ENCODE results near the gene LGALS7. TPM values are rescaled to one million over a fixed set of nuclear protein-coding genes. Genes with fewer than 3 reads are reported as not detected.

Gene LGALS7
- total and polyA plus RNA-seq, 2 of the 4 experiments (the other 2 are of a cell fraction): not detected

DNA sequence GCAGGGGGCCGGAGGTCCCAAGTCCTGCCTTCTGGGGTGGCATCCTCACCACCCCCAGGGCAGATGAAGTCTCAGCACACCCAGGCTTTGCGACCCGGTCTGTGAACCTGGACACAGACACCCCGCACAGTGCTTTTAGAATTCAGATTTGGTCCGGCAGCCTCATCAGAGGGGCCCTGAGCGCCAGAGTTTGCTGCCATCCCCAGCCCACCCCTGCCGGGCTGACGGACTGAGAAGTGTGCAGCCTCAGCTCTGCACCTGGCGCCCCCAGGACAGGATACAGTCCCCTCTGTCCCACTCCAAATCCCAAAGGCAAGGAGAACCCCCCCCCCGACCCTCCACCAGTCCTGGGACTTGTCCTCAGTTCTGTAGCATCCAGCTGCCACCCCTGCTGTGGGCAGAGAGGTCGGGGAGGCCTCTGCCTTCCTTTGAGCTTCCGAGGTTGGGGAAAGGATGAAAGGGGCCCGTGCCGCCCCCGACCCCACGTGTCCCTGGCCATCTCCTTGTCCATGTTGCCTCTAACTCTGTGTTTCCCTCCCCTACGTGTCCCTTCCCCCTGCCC, 45.9 kb downstream of the LGALS7 start:
- Histone ChIP-seq H3K56ac (ENCODE audit: extremely low read depth, insufficient read depth, low read length) (no peak overlapping the region), H2AK9ac (replicated peaks; ENCODE audit: low read depth, low read length, poor library complexity) (peak overlapping the region; percentile 1), H2AK5ac (ENCODE audit: low read depth, low read length) (no peak overlapping the region), H2BK20ac (ENCODE audit: low read depth, low read length) (no peak overlapping the region), H3K4me3 (ENCODE audit: insufficient read depth, low read depth, low read length) (no peak overlapping the region), H3K9me1 (ENCODE audit: insufficient read depth, low read length) (no peaks in the 10 kb centered on the region), H3K4me1 (ENCODE audit: control insufficient read depth, insufficient read depth, low read length) (0 out of 2 replicates have a peak, but pooled peaks cover 2% of the 10 kb centered on the region), H3K18ac (ENCODE audit: low read depth, low read length) (no peak overlapping the region), H3K9ac (ENCODE audit: low read depth, low read length) (no peak overlapping the region), H3K9me3 (ENCODE audit: control insufficient read depth, insufficient read depth, low read length) (no peaks in the 10 kb centered on the region), H3K27me3 (ENCODE audit: control insufficient read depth, insufficient read depth, low read length) (no peaks in the 10 kb centered on the region), H4K20me1 (ENCODE audit: insufficient read depth, low read length) (peaks cover 16% of the 10 kb centered on the region), H3K4ac (ENCODE audit: low read depth, low read length) (no peak overlapping the region), H3K4me2 (ENCODE audit: low read depth, low read length) (no peak overlapping the region), H3K23ac (ENCODE audit: low read depth, low read length) (no peak overlapping the region), H2BK5ac (ENCODE audit: low read depth, low read length, poor library complexity, severe bottlenecking) (no peak overlapping the region), H2AFZ (replicated peaks; ENCODE audit: low read length, poor library complexity) (no peak overlapping the region), H2BK15ac (ENCODE audit: low read depth, low read length) (no peak overlapping the region), H2BK120ac (ENCODE audit: low read depth, low read length) (no peak overlapping the region), H4K91ac (ENCODE audit: insufficient read depth, low read depth, low read length) (no peak overlapping the region), H4K8ac (ENCODE audit: low read depth in 2 of 2, low read length in 2 of 2) (no peak overlapping the region), H3K79me1 (ENCODE audit: low read depth in 1 of 2, low read length in 2 of 2) (peaks cover 23 to 46% of the 10 kb centered on the region in 2 experiments), H3K36me3 (ENCODE audit: control insufficient read depth, insufficient read depth, low read length) (peaks cover 85% of the 10 kb centered on the region), H4K5ac (ENCODE audit: low read depth, low read length) (no peak overlapping the region), H3K27ac (ENCODE audit: insufficient read depth, low read length) (no peak overlapping the region), H3K14ac (replicated peaks; ENCODE audit: low read depth, low read length) (no peak overlapping the region)
- TF ChIP-seq POLR2A (IDR thresholded peaks at IDR 0.05; ENCODE audit: low read depth, low read length) (no peak), MXI1 (IDR thresholded peaks at IDR 0.05; ENCODE audit: borderline replicate concordance, low read depth, low read length) (no peak), CEBPB (IDR thresholded peaks at IDR 0.05; ENCODE audit: low read depth, low read length) (no peak), CHD1 (IDR thresholded peaks at IDR 0.05; ENCODE audit: low read depth, low read length) (no peak), BHLHE40 (IDR thresholded peaks at IDR 0.05; ENCODE audit: low read depth, low read length) (no peak), MAZ (IDR thresholded peaks at IDR 0.05; ENCODE audit: borderline replicate concordance, low read depth, low read length) (no peak), RAD21 (IDR thresholded peaks at IDR 0.05; ENCODE audit: low read length) (no peak), RFX5 (IDR thresholded peaks at IDR 0.05; ENCODE audit: low read depth, low read length) (no peak), SMC3 (IDR thresholded peaks at IDR 0.05; ENCODE audit: low read depth, low read length) (no peak), FOS (IDR thresholded peaks at IDR 0.05; ENCODE audit: low read depth, low read length) (no peak), RCOR1 (IDR thresholded peaks at IDR 0.05; ENCODE audit: insufficient replicate concordance, low read length) (no peak), MAFK (IDR thresholded peaks at IDR 0.05; ENCODE audit: low read depth, low read length) (no peak)
- TF ChIP-seq, protein P1, sequence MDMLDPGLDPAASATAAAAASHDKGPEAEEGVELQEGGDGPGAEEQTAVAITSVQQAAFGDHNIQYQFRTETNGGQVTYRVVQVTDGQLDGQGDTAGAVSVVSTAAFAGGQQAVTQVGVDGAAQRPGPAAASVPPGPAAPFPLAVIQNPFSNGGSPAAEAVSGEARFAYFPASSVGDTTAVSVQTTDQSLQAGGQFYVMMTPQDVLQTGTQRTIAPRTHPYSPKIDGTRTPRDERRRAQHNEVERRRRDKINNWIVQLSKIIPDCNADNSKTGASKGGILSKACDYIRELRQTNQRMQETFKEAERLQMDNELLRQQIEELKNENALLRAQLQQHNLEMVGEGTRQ (IDR thresholded peaks at IDR 0.05; ENCODE audit: low read depth, low read length): no peak
- TF ChIP-seq, protein P2, sequence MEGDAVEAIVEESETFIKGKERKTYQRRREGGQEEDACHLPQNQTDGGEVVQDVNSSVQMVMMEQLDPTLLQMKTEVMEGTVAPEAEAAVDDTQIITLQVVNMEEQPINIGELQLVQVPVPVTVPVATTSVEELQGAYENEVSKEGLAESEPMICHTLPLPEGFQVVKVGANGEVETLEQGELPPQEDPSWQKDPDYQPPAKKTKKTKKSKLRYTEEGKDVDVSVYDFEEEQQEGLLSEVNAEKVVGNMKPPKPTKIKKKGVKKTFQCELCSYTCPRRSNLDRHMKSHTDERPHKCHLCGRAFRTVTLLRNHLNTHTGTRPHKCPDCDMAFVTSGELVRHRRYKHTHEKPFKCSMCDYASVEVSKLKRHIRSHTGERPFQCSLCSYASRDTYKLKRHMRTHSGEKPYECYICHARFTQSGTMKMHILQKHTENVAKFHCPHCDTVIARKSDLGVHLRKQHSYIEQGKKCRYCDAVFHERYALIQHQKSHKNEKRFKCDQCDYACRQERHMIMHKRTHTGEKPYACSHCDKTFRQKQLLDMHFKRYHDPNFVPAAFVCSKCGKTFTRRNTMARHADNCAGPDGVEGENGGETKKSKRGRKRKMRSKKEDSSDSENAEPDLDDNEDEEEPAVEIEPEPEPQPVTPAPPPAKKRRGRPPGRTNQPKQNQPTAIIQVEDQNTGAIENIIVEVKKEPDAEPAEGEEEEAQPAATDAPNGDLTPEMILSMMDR (conservative IDR thresholded peaks at IDR 0.05; ENCODE audit: low read depth, low read length): no peak
- TF ChIP-seq, protein P3, sequence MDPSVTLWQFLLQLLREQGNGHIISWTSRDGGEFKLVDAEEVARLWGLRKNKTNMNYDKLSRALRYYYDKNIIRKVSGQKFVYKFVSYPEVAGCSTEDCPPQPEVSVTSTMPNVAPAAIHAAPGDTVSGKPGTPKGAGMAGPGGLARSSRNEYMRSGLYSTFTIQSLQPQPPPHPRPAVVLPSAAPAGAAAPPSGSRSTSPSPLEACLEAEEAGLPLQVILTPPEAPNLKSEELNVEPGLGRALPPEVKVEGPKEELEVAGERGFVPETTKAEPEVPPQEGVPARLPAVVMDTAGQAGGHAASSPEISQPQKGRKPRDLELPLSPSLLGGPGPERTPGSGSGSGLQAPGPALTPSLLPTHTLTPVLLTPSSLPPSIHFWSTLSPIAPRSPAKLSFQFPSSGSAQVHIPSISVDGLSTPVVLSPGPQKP (IDR thresholded peaks at IDR 0.05; ENCODE audit: borderline replicate concordance, low read depth, low read length): no peak
- DNase-seq (no peak), ATAC-seq (ENCODE audit: low read depth) (no peak)
- WGBS, 2 experiments (ENCODE audit: extremely low coverage in 2 of 2, insufficient read length in 1 of 2): 80% methylated on average over 1 of the region's 17 CpGs; no CpG with 5 or more reads in 1 of the 2 experiments
- in situ Hi-C loops (cut with MboI; ENCODE audit: low sequenced_read_pairs) (loop anchor here (25.0 kb wide), 1 partner anchor 185 kb away; the partner anchor contains the start of gene CCER2), dilution Hi-C loops (cut with HindIII; ENCODE audit: low sequenced_read_pairs, unreplicated experiment) (no loop called here), intact Hi-C loops (cut with micrococcal nuclease) (no loop called here)
- no TSS peak for BruUV-seq (replicated peaks)
- CTCF ChIA-PET: no interaction called here
- POLR2A ChIA-PET (ENCODE audit: unreplicated experiment): no interaction called here
